HepG2 (cell line): ENCODE measurements around the gene LRRC25. TPM values are rescaled to one million over a fixed set of nuclear protein-coding genes. Genes with fewer than 3 reads are reported as not detected.
A peak's percentile ranks its signal among the peaks of the same experiment; 100 is the strongest.

ENCODE experiments used
- ATAC-seq: fragments of 200-7000 bp; cut with Tn5 transposase; 3 replicates; pipeline ENCODE4 v1.9.1; 2020; ENCODE audit warnings: mild to moderate bottlenecking, moderate library complexity
- BruUV-seq: library from RNA; stranded (reverse); fragments of 400-500 nt; replicated peaks from 2 replicates; lab custom pipeline; 2021; lab: Mats Ljungman, UMichigan
- CTCF ChIA-PET: fragments of 300-600 bp; formaldehyde crosslinking; extraction: SDS; loops from one replicate; lab custom pipeline; 2021; ENCODE audit warnings: low total read pairs, inconsistent platforms, low intra/inter-chr PET ratio; lab: Yijun Ruan, JAX
- POLR2A ChIA-PET: fragments of 350-600 bp; sonication (Branson Sonifier 250); formaldehyde crosslinking; loops from one replicate; lab custom pipeline; 2020; ENCODE audit warnings: antibody characterized with exemption, inconsistent platforms; lab: Yijun Ruan, JAX
- DNase-seq: peaks from one replicate; pipeline ENCODE4 v3.0.0-alpha.2; 2015; ENCODE audit warnings: low spot score
- FAIRE-seq: peaks from 3 replicates; lab custom pipeline; 2011; peaks lifted over from hg19 to GRCh38; lab: Jason Lieb, UNC
- H2AFZ ChIP-seq: one replicate; pipeline ENCODE4 v1.6.1; 2011; ENCODE audit warnings: low read length, inconsistent platforms
- H3K27ac ChIP-seq: fragments of 300-600 bp; 3 replicates; pipeline ENCODE4 v1.8.0; 2011; ENCODE audit warnings: mixed run types, mild to moderate bottlenecking, mixed read lengths, low read length, inconsistent platforms; ENCODE audit not compliant: insufficient read depth; ENCODE audit errors: extremely low read length
- H3K27me3 ChIP-seq, 2 experiments: fragments of 200-600 bp in 1 of 2; 2 replicates in 1 of 2; 3 replicates in 1 of 2; pipeline versions ENCODE4 v1.6.0 to v1.8.0; 2011; ENCODE audit warnings: low read length in 2 of 2, mild to moderate bottlenecking in 2 of 2, moderate library complexity in 2 of 2, inconsistent platforms in 1 of 2; ENCODE audit not compliant: insufficient read depth in 2 of 2, control insufficient read depth in 1 of 2
- H3K36me3 ChIP-seq, 2 experiments: fragments of 200-600 bp in 1 of 2; replicated peaks in 1 of 2; 2 replicates in 1 of 2; 3 replicates in 1 of 2; pipeline versions ENCODE4 v1.5.1 to v1.8.0; 2011; ENCODE audit warnings: low read length in 2 of 2, inconsistent platforms in 1 of 2; ENCODE audit not compliant: insufficient read depth in 2 of 2, control insufficient read depth in 1 of 2
- H3K4me1 ChIP-seq: 2 replicates; pipeline ENCODE4 v1.5.1; 2012; ENCODE audit warnings: low read length, inconsistent platforms; ENCODE audit not compliant: insufficient read depth
- H3K4me2 ChIP-seq: 2 replicates; pipeline ENCODE4 v1.6.0; 2011; ENCODE audit warnings: low read depth, low read length, inconsistent platforms
- H3K4me3 ChIP-seq, 3 experiments: fragments of 200-600 bp in 1 of 3; sonication (generic), shearing (Covaris generic) in 1 of 3; replicated peaks in 1 of 3; 2 replicates each; pipeline ENCODE4 v1.5.1; 2011 to 2016; ENCODE audit warnings: low read length in 3 of 3, inconsistent platforms in 2 of 3, low read depth in 2 of 3, mild to moderate bottlenecking in 2 of 3, control low read depth in 1 of 3, mixed read lengths in 1 of 3; ENCODE audit not compliant: insufficient read depth in 1 of 3
- H3K79me2 ChIP-seq: one replicate; pipeline ENCODE4 v1.6.1; 2011; ENCODE audit warnings: low read length, inconsistent platforms; ENCODE audit not compliant: insufficient read depth
- H3K9ac ChIP-seq: 2 replicates; pipeline ENCODE4 v1.6.0; 2011; ENCODE audit warnings: mild to moderate bottlenecking, low read depth, low read length, inconsistent platforms; ENCODE audit not compliant: insufficient read depth
- H3K9me3 ChIP-seq: 2 replicates; pipeline ENCODE4 v1.5.1; 2012; ENCODE audit warnings: mild to moderate bottlenecking, low read length
- H4K20me1 ChIP-seq: 2 replicates; pipeline ENCODE4 v1.6.0; 2011; ENCODE audit warnings: inconsistent platforms, mild to moderate bottlenecking, low read length, moderate library complexity; ENCODE audit not compliant: insufficient read depth
- AGO2 ChIP-seq: fragments of 200-400 bp; formaldehyde crosslinking; optimal IDR thresholded peaks from 2 replicates; pipeline ENCODE3; 2017; ENCODE audit warnings: mild to moderate bottlenecking, low read depth, low read length, moderate library complexity
- ATF2 ChIP-seq: sonication (generic); formaldehyde crosslinking; IDR thresholded peaks from 2 replicates; pipeline ENCODE4 v1.4.0; 2020; ENCODE audit warnings: missing genetic modification reagents
- FOXA1 ChIP-seq, 2 experiments: fragments of 450-650 bp in 1 of 2; sonication (generic) in 1 of 2; formaldehyde crosslinking in 1 of 2; IDR thresholded peaks; 2 replicates each; pipeline versions ENCODE4 v1.4.0 to v1.6.1; 2016 to 2020; ENCODE audit warnings: missing genetic modification reagents in 1 of 2
- KAT2B ChIP-seq: fragments of 150-350 bp; IDR thresholded peaks from 2 replicates; pipeline ENCODE4 v1.6.1; 2014; ENCODE audit warnings: low read depth, low read length, borderline replicate concordance
- RBM22 ChIP-seq: fragments of 200-400 bp; formaldehyde crosslinking; optimal IDR thresholded peaks from 2 replicates; pipeline ENCODE3; 2017; ENCODE audit warnings: mild to moderate bottlenecking, low read length, moderate library complexity
- SMAD9 ChIP-seq: sonication (generic); formaldehyde crosslinking; IDR thresholded peaks from 2 replicates; pipeline ENCODE4 v1.5.1; 2020; ENCODE audit warnings: mild to moderate bottlenecking, missing genetic modification reagents
- SMARCE1 ChIP-seq: fragments of 450-650 bp; IDR thresholded peaks from 2 replicates; pipeline ENCODE4 v1.6.1; 2017; ENCODE audit warnings: borderline replicate concordance
- WIZ ChIP-seq: sonication (generic); formaldehyde crosslinking; IDR thresholded peaks from 2 replicates; pipeline ENCODE4 v1.5.1; 2020; ENCODE audit warnings: mild to moderate bottlenecking, missing genetic modification reagents
- ZBTB2 ChIP-seq: sonication (generic); formaldehyde crosslinking; IDR thresholded peaks from 2 replicates; pipeline ENCODE4 v1.8.0; 2022; ENCODE audit warnings: low read depth, missing genetic modification reagents
- ZNF3 ChIP-seq: IDR thresholded peaks from 2 replicates; pipeline ENCODE4 v1.7.0; 2017; ENCODE audit warnings: inconsistent platforms
- ZNF674 ChIP-seq: sonication (generic); formaldehyde crosslinking; IDR thresholded peaks from 2 replicates; pipeline ENCODE4 v1.5.0; 2020; ENCODE audit warnings: low read depth, mild to moderate bottlenecking, missing genetic modification reagents
- WGBS: methylation state at CpG from one replicate; pipeline ENCODE4 v1.1.6; 2017; ENCODE audit warnings: low lambda C conversion rate; 5-methylcytosine and 5-hydroxymethylcytosine counted together
- in situ Hi-C: cut with HindIII; loops from 2 replicates; pipeline ENCODE4 v1.10.0; 2017; ENCODE audit warnings: low pct_unique_long_range_greater_than_20kb; ENCODE audit not compliant: extremely low pct_ligation_motif_present
- intact Hi-C: fragments of 100-400 bp; cut with micrococcal nuclease; formaldehyde crosslinking; loops from one replicate; pipeline ENCODE4 v1.10.0; 2022; ENCODE audit not compliant: unreplicated experiment
- polyA plus RNA-seq, 8 experiments: library from polyadenylated mRNA; depleted of rRNA in 3 of 8; stranded (reverse) in 7 of 8; unstranded in 1 of 8; fragments of >200 nt; fragmentation: Illumina TruSeq in 4 of 8; extraction: Trizol in 4 of 8; gene quantifications; 2 replicates each; pipeline versions ENCODE4 v1.2.1 to v1.2.3, GENCODE V29; 2011 to 2016; ENCODE audit warnings: low read depth in 4 of 8, missing spikeins in 1 of 8, mixed read lengths in 1 of 8; ENCODE audit not compliant: insufficient read depth in 1 of 8
- total RNA-seq, 5 experiments: library from RNA; depleted of rRNA; stranded (reverse); fragments of >200 nt; fragmentation: Illumina TruSeq; extraction: Trizol; gene quantifications; 2 replicates each; pipeline ENCODE4 v1.2.3, GENCODE V29; 2016; ENCODE audit warnings: low read depth in 1 of 5

The LRRC25 gene
- total and polyA plus RNA-seq, 2 of the 13 experiments (the other 11 are each of a cell fraction or from before 2014, with no cell fraction given) = 0.13 to 0.53 TPM

- TF ChIP-seq SMAD9 (CRISPR knock-in tag) = no peak
- TF ChIP-seq SMARCE1 = no peak
- TF ChIP-seq AGO2 = peak; percentile 30
- H3K4me3 ChIP-seq = no peak overlapping the region
- POLR2A ChIA-PET = no interaction called here
- H3K9ac ChIP-seq = no peak overlapping the region
- no peak overlapping the region for H3K27ac ChIP-seq
- peaks cover 30% of the 10 kb centered on the region for H3K4me1 ChIP-seq
- no peaks in the 10 kb centered on the region for H3K79me2 ChIP-seq
- no TSS peak for BruUV-seq
- no peak for ATAC-seq
- no peaks in the 10 kb centered on the region for H3K27me3 ChIP-seq
- intact Hi-C loops (no loop called here), in situ Hi-C loops (no loop called here)
- CTCF ChIA-PET = no interaction called here
- 96% methylated on average over 18 of the region's 19 CpGs for WGBS
- H3K9me3 ChIP-seq = no peaks in the 10 kb centered on the region
- peaks cover 27 to 57% of the 10 kb centered on the region in 2 experiments; a peak in 4 of 5 replicates for H3K36me3 ChIP-seq
- no peak overlapping the region for H3K4me2 ChIP-seq
- H2AFZ ChIP-seq = no peak overlapping the region
- DNase-seq = no peak
- no peak for FAIRE-seq
- peaks cover 9% of the 10 kb centered on the region; the same call in 1 of the 2 replicates for H4K20me1 ChIP-seq
Observed at GRCh38 chr19:18444513-18444912, 47.1 kb upstream of the LRRC25 start.

- no peak overlapping the region for H3K27ac ChIP-seq
- peaks cover 9% of the 10 kb centered on the region; the same call in 1 of the 2 replicates for H4K20me1 ChIP-seq
- 95% methylated on average over 9 of the region's 11 CpGs for WGBS
- H3K9ac ChIP-seq = no peak overlapping the region
- H3K9me3 ChIP-seq = no peaks in the 10 kb centered on the region
- FAIRE-seq = no peak
- H3K4me2 ChIP-seq = no peak overlapping the region
- no TSS peak for BruUV-seq
- no peak for DNase-seq
- intact Hi-C loops = no loop called here
- no peak overlapping the region for H2AFZ ChIP-seq
- in situ Hi-C loops = no loop called here
- TF ChIP-seq FOXA1 (IDR thresholded peaks at IDR 0.05) (no peak), FOXA1 (CRISPR knock-in tag; IDR thresholded peaks at IDR 0.05) (no peak), ZBTB2 (no peak), RBM22 (peak; percentile 6), ZNF674 (CRISPR knock-in tag) (no peak), WIZ (CRISPR knock-in tag) (no peak), ZNF3 (CRISPR knock-in tag) (no peak), KAT2B (no peak), ATF2 (no peak)
- TF ChIP-seq, all 625 proteins: peak for 1
- ATAC-seq = no peak
- POLR2A ChIA-PET = no interaction called here
- peaks cover 37% of the 10 kb centered on the region for H3K4me1 ChIP-seq
- H3K4me3 ChIP-seq = no peak overlapping the region
- no peaks in the 10 kb centered on the region for H3K79me2 ChIP-seq
- CTCF ChIA-PET = no interaction called here
- peaks cover 26 to 50% of the 10 kb centered on the region in 2 experiments; a peak in 4 of 5 replicates for H3K36me3 ChIP-seq
- H3K27me3 ChIP-seq = no peaks in the 10 kb centered on the region
Observed at GRCh38 chr19:18443831-18444230, 46.4 kb upstream of the LRRC25 start.
